22Rv1 (cell line): ENCODE measurements around the gene SBNO1.

Source experiments
- CTCF ChIP-seq: fragments of 450-650 bp; IDR thresholded peaks from 2 replicates; pipeline ENCODE4 v1.5.1; 2017; ENCODE audit warnings: mild to moderate bottlenecking
- ZFX ChIP-seq: fragments of 450-650 bp; IDR thresholded peaks from 2 replicates; pipeline ENCODE4 v1.6.1; 2017; ENCODE audit warnings: antibody characterized with exemption, borderline replicate concordance

GRCh38 chr12:123278101-123278627 is 86.5 kb downstream of the SBNO1 start:
- TF ChIP-seq CTCF (no peak), ZFX (no peak)
